HL-60 (cell line): ENCODE results near the gene ABHD4.

Source experiments
- CTCF ChIP-seq: IDR thresholded peaks from one replicate; pipeline ENCODE4 v1.5.1; 2011; ENCODE audit warnings: low read length, control low read depth, inconsistent platforms; ENCODE audit not compliant: insufficient read depth
- POLR2AphosphoS5 ChIP-seq: IDR thresholded peaks from 2 replicates; pipeline ENCODE4 v1.6.1; 2012; ENCODE audit warnings: low read depth

- TF ChIP-seq CTCF, result no peak
- TF ChIP-seq POLR2AphosphoS5, result no peak
Observed at GRCh38 chr14:22594156-22594716, 3.9 kb upstream of the ABHD4 start.
